Calu3 (cell line): ENCODE data around the gene COMMD1. TPM values are rescaled to one million over a fixed set of nuclear protein-coding genes. Genes with fewer than 3 reads are reported as not detected.

Experiments used
- BruUV-seq: library from RNA; stranded (reverse); fragments of 400-500 nt; replicated peaks from 2 replicates; lab custom pipeline; 2021; lab: Mats Ljungman, UMichigan
- CTCF ChIA-PET: fragments of 300-600 bp; sonication (Branson Sonifier 250); formaldehyde crosslinking; loops from one replicate; lab custom pipeline; 2022; ENCODE audit warnings: antibody characterized with exemption; lab: Charles Lee
- DNase-seq: peaks from one replicate; pipeline ENCODE4 v3.0.0; 2022
- H3K27ac Mint-ChIP-seq: one replicate; pipeline ENCODE4 v1.8.0; 2022; ENCODE audit warnings: mixed read lengths; ENCODE audit not compliant: unreplicated experiment
- H3K27me3 Mint-ChIP-seq: one replicate; pipeline ENCODE4 v1.8.0; 2022; ENCODE audit warnings: mixed read lengths; ENCODE audit not compliant: unreplicated experiment
- H3K36me3 Mint-ChIP-seq: one replicate; pipeline ENCODE4 v1.8.0; 2022; ENCODE audit warnings: mild to moderate bottlenecking, moderate library complexity, mixed read lengths; ENCODE audit not compliant: insufficient read depth, unreplicated experiment
- H3K4me1 Mint-ChIP-seq: one replicate; pipeline ENCODE4 v1.8.0; 2022; ENCODE audit warnings: mild to moderate bottlenecking, low read depth, mixed read lengths; ENCODE audit not compliant: unreplicated experiment
- H3K4me3 Mint-ChIP-seq: one replicate; pipeline ENCODE4 v1.8.0; 2022; ENCODE audit warnings: mild to moderate bottlenecking, low read depth, moderate library complexity, mixed read lengths; ENCODE audit not compliant: unreplicated experiment
- H3K9me3 Mint-ChIP-seq: one replicate; pipeline ENCODE4 v1.8.0; 2022; ENCODE audit warnings: low read depth, mixed read lengths; ENCODE audit not compliant: unreplicated experiment
- CTCF ChIP-seq: fragments of 200-600 bp; IDR thresholded peaks from one replicate; pipeline ENCODE4 v1.8.0; 2022; ENCODE audit warnings: antibody characterized with exemption; ENCODE audit not compliant: unreplicated experiment
- intact Hi-C: fragments of 100-400 bp; cut with micrococcal nuclease; formaldehyde crosslinking; loops from one replicate; pipeline ENCODE4 v1.10.0; 2022; ENCODE audit not compliant: unreplicated experiment
- total RNA-seq: library from RNA; stranded (reverse); gene quantifications from 2 replicates; pipeline ENCODE4 v1.2.3, GENCODE V29; 2022

Gene COMMD1
- total RNA-seq, 1 experiment from 2014 or later: 19.4 TPM

DNA sequence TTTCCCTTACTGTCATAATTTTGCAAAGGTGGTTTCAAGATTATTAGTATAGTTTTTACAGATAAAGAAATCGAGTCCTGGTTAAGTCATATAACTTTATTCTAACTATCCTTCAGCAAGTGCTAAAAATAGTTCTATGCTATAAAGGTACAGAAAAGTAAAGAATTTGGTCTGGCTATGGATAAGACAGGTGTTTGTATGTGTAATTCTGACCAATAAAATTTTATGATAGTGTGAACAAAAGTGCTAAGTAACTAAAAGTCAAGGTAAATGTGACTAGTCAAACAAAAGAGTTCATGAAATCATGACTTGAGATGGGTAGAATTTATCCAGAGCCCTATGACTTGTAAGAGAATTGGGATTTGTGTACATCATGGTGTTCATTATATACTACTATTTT is 140.7 kb downstream of the COMMD1 start:
- Mint-ChIP-seq H3K27ac (no peak overlapping the region), H3K4me3 (no peak overlapping the region), H3K4me1 (no peaks in the 10 kb centered on the region), H3K9me3 (no peaks in the 10 kb centered on the region), H3K36me3 (no peaks in the 10 kb centered on the region), H3K27me3 (no peaks in the 10 kb centered on the region)
- CTCF ChIA-PET: no interaction called here
- DNase-seq: no peak
- no peak for TF ChIP-seq CTCF
- intact Hi-C loops: no loop called here
- BruUV-seq: no TSS peak

DNA sequence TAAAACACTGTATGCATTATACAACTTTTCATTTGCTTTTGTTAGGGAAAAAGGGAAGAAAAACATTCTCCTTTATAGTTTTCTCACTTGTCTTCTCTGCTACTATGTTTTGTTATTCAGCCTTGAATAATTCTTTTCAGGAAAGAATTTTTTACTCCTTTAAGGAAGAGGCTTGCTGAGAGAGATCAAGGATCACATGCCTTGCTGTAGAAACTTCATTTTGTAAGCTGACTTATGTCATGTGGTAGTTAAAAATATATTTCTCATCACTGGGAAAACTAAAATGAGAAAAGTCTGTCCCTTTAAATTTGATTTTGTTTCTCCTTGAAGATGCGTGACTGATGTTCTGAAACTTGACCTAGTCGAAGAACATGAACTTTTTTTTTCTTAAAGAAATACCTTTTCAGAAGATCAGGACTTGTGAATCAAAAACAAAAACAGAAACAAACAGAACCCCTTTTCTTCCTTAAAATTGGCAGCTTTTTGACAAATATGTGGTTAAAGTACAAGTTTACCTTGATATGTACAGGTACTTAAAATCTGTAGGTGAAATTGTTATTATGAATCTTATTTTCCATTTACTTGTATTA is 145.1 kb downstream of the COMMD1 start:
- CTCF ChIA-PET: no interaction called here
- TF ChIP-seq CTCF: no peak
- BruUV-seq: no TSS peak
- no peaks in the 10 kb centered on the region for H3K27me3 Mint-ChIP-seq
- H3K36me3 Mint-ChIP-seq: no peaks in the 10 kb centered on the region
- no peak overlapping the region for H3K4me3 Mint-ChIP-seq
- no peaks in the 10 kb centered on the region for H3K9me3 Mint-ChIP-seq
- H3K27ac Mint-ChIP-seq: no peak overlapping the region
- intact Hi-C loops: loop anchor here (5.0 kb wide), 1 partner anchor 873 kb away; no protein-coding TSS in a partner anchor
- H3K4me1 Mint-ChIP-seq: no peaks in the 10 kb centered on the region
- DNase-seq: no peak

DNA sequence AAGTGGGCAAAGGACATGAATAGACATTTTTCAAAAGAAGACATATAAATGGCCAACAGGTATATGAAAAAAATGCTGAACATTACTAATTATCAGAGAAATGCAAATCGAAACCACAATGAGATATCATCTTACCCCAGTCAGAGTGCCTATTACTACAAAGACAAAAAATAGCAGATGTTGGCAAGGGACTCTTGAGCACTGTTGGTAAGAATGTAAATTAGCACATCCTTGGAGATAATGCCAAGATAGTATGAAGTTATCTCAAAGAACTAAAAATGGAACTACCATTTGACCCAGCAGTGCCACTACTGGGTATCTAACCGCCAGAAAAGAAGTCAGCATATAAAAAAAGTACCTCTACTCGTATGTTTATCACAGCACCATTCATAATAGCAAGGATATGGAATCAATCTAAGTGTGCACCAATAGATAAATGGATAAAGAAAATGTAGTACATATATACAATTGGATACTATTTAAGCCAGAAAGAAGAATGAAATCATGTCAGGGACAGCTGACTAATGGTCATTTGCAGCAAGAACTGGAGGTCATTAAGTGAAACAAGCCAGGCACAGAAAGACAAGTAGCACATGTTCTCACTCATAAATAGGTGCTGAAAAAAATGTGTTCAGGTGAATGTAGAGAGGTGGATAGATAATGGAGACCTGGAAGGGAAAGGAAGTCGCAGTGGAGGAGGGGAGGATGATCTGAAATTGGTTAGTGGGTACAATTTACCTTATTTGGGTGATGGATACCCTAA is 148.7 kb downstream of the COMMD1 start:
- H3K27me3 Mint-ChIP-seq: no peaks in the 10 kb centered on the region
- intact Hi-C loops: loop anchor here (5.0 kb wide), 1 partner anchor 877 kb away; no protein-coding TSS in a partner anchor
- no peak for TF ChIP-seq CTCF
- no TSS peak for BruUV-seq
- H3K27ac Mint-ChIP-seq: no peak overlapping the region
- CTCF ChIA-PET: no interaction called here
- H3K4me3 Mint-ChIP-seq: no peak overlapping the region
- no peak for DNase-seq
- H3K9me3 Mint-ChIP-seq: no peaks in the 10 kb centered on the region
- no peaks in the 10 kb centered on the region for H3K36me3 Mint-ChIP-seq
- H3K4me1 Mint-ChIP-seq: no peaks in the 10 kb centered on the region

- Mint-ChIP-seq H3K9me3 (no peaks in the 10 kb centered on the region), H3K27me3 (no peaks in the 10 kb centered on the region), H3K4me1 (no peaks in the 10 kb centered on the region), H3K4me3 (no peak overlapping the region), H3K27ac (no peak overlapping the region), H3K36me3 (no peaks in the 10 kb centered on the region)
- intact Hi-C loops: loop anchor here (5.0 kb wide), 1 partner anchor 878 kb away; no protein-coding TSS in a partner anchor
- no TSS peak for BruUV-seq
- CTCF ChIA-PET: interaction anchor here (0.6 kb wide), 1 partner anchor 1304 kb away, joined by 9 read pairs; no protein-coding TSS in a partner anchor
- no peak for TF ChIP-seq CTCF
- DNase-seq: no peak
Observed at GRCh38 chr2:62054916-62055450, 149.5 kb downstream of the COMMD1 start.
